GM12878 (cell line): ENCODE results near the gene REEP1.

Experiments
- CBX3 ChIP-seq: fragments of 200-600 bp; sonication (generic); IDR thresholded peaks from 2 replicates; pipeline ENCODE4 v1.6.1; 2016; ENCODE audit warnings: low read depth, borderline replicate concordance
- CTCF ChIP-seq, 3 experiments: IDR thresholded peaks in 2 of 3; conservative IDR thresholded peaks in 1 of 3; 2 replicates each; pipeline ENCODE4 v1.5.1; 2011; ENCODE audit warnings: low read depth in 3 of 3, low read length in 3 of 3, mild to moderate bottlenecking in 3 of 3, control low read depth in 2 of 3, moderate library complexity in 2 of 3, inconsistent platforms in 1 of 3, mixed read lengths in 1 of 3; ENCODE audit not compliant: control insufficient read depth in 2 of 3, insufficient read depth in 1 of 3; ENCODE audit errors: extremely low read depth in 1 of 3
- IKZF2 ChIP-seq, 2 experiments: fragments of 450-650 bp; IDR thresholded peaks; 2 replicates each; pipeline ENCODE4 v1.6.1; 2017; ENCODE audit warnings: mild to moderate bottlenecking in 2 of 2, moderate library complexity in 2 of 2
- MAX ChIP-seq: IDR thresholded peaks from 2 replicates; pipeline ENCODE4 v1.6.1; 2012; ENCODE audit warnings: low read depth, low read length, improper control_type of control experiment
- NFXL1 ChIP-seq: fragments of 450-650 bp; IDR thresholded peaks from 2 replicates; pipeline ENCODE4 v1.6.1; 2017; ENCODE audit warnings: antibody characterized with exemption, mild to moderate bottlenecking, borderline replicate concordance
- RBBP5 ChIP-seq: fragments of 200-600 bp; sonication (generic); conservative IDR thresholded peaks from 2 replicates; pipeline ENCODE4 v1.6.1; 2016
- ZNF592 ChIP-seq: fragments of 450-650 bp; IDR thresholded peaks from 2 replicates; pipeline ENCODE4 v1.6.1; 2017; ENCODE audit warnings: mild to moderate bottlenecking, moderate library complexity

GRCh38 chr2:86235196-86235980 is 102.0 kb downstream of the REEP1 start:
- TF ChIP-seq RBBP5, result no peak
- no peak for TF ChIP-seq IKZF2 (IDR thresholded peaks at IDR 0.05)
- TF ChIP-seq MAX, result no peak
- TF ChIP-seq CTCF (IDR thresholded peaks at IDR 0.05 in 2 of 3, conservative IDR thresholded peaks at IDR 0.05 in 1 of 3; ENCODE audit: control insufficient read depth in 2 of 3, extremely low read depth in 1 of 3, insufficient read depth in 1 of 3, low read depth in 3 of 3, low read length in 3 of 3), result no peak
- no peak for TF ChIP-seq ZNF592
- TF ChIP-seq NFXL1, result no peak
- TF ChIP-seq CBX3, result no peak
